NB4 (cell line): Measurements from ENCODE around the gene DOCK9.

Experiments used
- DNase-seq: peaks from one replicate; pipeline ENCODE4 v3.0.0; 2010; ENCODE audit warnings: low read depth
- H3K4me3 ChIP-seq: one replicate; pipeline ENCODE4 v1.5.1; 2011; ENCODE audit warnings: mild to moderate bottlenecking, low read depth, low read length, moderate library complexity
- CTCF ChIP-seq: IDR thresholded peaks from one replicate; pipeline ENCODE4 v1.5.1; 2012; ENCODE audit warnings: low read depth, low read length
- MYC ChIP-seq: IDR thresholded peaks from 2 replicates; pipeline ENCODE4 v1.6.1; 2011; ENCODE audit warnings: low read depth, low read length
- POLR2A ChIP-seq: IDR thresholded peaks from 2 replicates; pipeline ENCODE4 v1.6.1; 2011; ENCODE audit warnings: mild to moderate bottlenecking; ENCODE audit not compliant: insufficient read length; ENCODE audit errors: extremely low read depth
- TF ChIP-seq, protein P1 (sequence below): IDR thresholded peaks from 2 replicates; pipeline ENCODE4 v1.6.1; 2011; ENCODE audit warnings: low read depth, low read length

Gene DOCK9

DNA sequence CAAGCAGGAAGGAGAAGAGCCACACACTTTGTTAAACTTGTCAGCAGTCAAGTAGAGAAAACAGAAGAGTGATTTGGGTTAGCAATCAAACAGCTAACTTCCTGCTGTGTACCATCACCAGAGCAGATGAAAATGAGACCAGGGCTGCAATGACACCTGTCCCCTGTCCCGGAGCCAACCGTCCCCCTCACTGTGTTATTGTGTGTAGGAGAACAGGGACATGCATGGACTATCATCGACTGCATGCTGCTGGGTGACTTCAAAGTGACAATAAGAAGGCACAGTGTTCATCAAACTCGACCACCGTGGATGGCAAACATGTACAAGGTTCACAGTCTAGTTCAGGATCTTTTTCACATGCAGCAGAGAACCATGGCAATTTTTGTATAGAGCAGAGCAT lies 131.3 kb downstream of the DOCK9 start:
- no peak overlapping the region for H3K4me3 ChIP-seq
- TF ChIP-seq POLR2A (no peak), MYC (no peak), CTCF (no peak)
- TF ChIP-seq, protein P1, sequence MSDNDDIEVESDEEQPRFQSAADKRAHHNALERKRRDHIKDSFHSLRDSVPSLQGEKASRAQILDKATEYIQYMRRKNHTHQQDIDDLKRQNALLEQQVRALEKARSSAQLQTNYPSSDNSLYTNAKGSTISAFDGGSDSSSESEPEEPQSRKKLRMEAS, result no peak
- no peak for DNase-seq

DNA sequence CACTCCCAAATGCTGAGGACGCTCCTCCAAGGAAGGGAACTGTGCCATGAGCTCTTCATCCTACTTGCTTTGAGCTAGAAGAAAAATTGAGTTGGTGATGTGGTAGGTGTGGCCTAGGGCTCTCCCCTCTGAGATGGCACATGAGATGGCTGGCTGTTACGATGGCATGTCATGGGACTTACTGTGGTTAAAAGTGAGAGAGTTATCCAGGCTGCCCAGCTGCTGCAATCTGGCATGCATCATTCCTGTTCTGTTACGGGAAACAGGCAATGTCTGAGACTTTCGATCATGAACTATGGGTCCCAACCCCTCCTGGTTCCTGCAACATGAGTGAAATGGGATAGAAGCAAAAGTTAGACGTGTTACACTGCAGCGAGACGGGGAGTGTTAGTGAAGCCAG lies 132.1 kb downstream of the DOCK9 start:
- no peak for DNase-seq
- no peak overlapping the region for H3K4me3 ChIP-seq
- TF ChIP-seq CTCF (no peak), POLR2A (no peak), MYC (no peak)
- TF ChIP-seq, protein P1, result no peak

DNA sequence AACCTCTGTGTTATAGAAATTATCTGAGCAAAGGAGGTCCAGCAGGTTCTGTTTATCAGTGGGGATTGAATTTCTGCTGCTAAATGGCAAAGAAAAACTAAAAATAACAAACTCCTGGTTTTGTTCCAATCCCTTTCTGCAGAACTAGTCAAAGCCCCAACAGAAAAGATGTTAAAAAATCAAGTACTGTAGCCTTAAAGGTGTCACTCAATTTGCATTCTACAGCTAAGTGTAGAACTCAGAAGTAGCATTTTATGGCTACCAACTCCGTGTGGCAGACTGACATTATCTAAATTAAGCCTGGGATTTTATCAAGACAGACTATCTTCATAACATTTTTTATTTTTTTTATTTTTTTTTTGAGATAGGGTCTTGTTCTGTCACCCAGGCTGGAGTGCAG lies 133.8 kb downstream of the DOCK9 start:
- DNase-seq, result no peak
- no peak overlapping the region for H3K4me3 ChIP-seq
- TF ChIP-seq MYC (no peak), POLR2A (no peak), CTCF (no peak)
- TF ChIP-seq, protein P1, result no peak

GRCh38 chr13:98843482-98843877 lies 134.4 kb downstream of the DOCK9 start:
- no peak overlapping the region for H3K4me3 ChIP-seq
- no peak for DNase-seq
- TF ChIP-seq, protein P1, result no peak
- TF ChIP-seq MYC (no peak), CTCF (no peak), POLR2A (no peak)

DNA sequence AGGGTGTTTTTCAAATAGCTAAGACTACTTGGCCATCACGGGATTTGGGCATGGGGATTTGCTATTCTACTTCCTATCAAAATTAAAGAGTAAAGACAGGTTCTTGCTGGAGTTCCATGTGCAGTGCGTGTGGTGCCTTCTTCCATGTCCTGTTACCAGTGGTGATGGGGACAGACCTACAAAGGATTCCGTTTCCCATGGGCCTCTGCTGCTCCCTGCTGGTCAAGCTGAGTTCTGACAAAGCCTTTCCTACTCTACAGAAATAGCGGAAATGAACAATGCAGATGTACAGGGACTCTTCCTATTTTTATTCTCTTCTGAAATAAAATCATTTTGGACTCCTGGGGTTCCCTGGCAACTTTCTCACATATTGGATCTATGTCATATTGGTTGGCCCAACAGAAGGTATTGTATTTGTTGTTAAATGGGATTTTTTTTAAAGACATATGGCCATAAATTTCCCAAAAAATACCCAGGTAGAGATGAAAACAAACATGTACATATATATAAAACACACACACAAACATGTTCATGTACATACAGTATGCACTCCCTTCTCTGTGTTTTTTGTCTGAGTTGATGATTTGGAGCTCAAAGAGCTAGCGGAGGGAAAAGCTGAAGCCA lies 134.9 kb downstream of the DOCK9 start:
- DNase-seq, result peak; percentile 84
- H3K4me3 ChIP-seq, result no peak overlapping the region
- TF ChIP-seq CTCF, result peak; percentile 90
- TF ChIP-seq MYC, result no peak

DNA sequence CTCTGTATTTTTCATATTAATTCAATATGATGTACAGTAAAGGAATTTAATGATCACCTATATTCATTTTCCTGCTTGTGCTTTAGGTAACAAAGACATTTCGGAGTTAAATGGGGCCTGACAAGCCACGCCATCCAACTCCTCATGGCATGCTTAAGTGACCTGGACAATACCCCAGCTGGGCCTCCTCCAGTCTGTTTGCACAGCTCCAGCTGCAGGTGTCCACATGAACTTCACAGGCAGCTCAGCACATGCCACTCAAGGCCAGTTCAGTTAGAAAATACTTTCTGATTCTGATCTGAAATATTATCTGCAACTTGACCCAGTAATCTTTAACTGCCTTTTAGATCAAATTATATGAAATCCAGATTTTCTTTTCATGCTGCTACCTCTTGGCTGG lies 135.8 kb downstream of the DOCK9 start:
- no peak for DNase-seq
- no peak for TF ChIP-seq CTCF
- no peak for TF ChIP-seq MYC
- TF ChIP-seq POLR2A, result no peak
- TF ChIP-seq, protein P1, result no peak
- no peak overlapping the region for H3K4me3 ChIP-seq
